VCaP (cell line): ENCODE results near the gene MYRIP.

Experiments used
- H3K27ac ChIP-seq: fragments of 450-650 bp; 2 replicates; pipeline ENCODE4 v1.5.1; 2017
- TF ChIP-seq, protein P1 (sequence below): fragments of 450-650 bp; conservative IDR thresholded peaks from 2 replicates; pipeline ENCODE4 v1.5.1; 2017; ENCODE audit warnings: mild to moderate bottlenecking, moderate library complexity

Gene MYRIP

DNA sequence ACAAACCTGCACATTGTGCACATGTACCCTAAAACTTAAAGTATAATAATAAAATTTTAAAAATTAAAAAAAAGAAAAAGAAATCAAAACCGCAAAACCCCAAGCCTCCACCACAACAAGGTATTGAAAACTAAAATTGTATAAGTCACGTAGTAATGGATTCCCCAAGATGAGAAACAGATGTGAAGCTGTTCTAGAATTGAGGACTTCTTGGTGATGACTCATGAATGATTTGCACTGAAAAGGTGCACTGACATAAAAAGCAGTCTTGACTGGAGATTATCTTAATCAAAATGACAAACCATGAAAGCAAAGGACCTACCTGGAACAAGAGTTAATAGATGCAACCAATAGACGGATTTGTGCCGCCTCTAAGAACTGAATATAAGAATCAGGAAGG lies 225.8 kb downstream of the MYRIP start:
- H3K27ac ChIP-seq, result no peak overlapping the region
- TF ChIP-seq, protein P1, sequence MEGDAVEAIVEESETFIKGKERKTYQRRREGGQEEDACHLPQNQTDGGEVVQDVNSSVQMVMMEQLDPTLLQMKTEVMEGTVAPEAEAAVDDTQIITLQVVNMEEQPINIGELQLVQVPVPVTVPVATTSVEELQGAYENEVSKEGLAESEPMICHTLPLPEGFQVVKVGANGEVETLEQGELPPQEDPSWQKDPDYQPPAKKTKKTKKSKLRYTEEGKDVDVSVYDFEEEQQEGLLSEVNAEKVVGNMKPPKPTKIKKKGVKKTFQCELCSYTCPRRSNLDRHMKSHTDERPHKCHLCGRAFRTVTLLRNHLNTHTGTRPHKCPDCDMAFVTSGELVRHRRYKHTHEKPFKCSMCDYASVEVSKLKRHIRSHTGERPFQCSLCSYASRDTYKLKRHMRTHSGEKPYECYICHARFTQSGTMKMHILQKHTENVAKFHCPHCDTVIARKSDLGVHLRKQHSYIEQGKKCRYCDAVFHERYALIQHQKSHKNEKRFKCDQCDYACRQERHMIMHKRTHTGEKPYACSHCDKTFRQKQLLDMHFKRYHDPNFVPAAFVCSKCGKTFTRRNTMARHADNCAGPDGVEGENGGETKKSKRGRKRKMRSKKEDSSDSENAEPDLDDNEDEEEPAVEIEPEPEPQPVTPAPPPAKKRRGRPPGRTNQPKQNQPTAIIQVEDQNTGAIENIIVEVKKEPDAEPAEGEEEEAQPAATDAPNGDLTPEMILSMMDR, result no peak

DNA sequence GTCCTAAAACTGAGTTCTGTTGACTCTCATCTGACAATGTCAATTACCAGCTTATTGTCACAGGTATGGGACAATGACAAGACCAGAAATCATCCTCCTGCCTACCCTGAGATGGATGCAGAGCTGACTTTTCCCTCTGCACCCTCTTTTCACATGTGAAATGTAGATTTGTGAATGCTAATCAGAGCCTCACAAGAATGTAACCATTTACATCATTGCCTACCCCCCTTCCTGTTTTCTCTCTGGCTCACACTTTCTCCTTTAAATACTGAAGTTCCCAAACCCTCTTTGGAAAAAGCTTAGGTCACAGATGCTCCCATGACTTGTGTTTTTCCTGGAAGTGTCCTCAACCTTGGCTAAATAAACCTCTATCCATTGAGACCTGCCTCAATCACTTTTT lies 228.2 kb downstream of the MYRIP start:
- no peak overlapping the region for H3K27ac ChIP-seq
- TF ChIP-seq, protein P1, result no peak

DNA sequence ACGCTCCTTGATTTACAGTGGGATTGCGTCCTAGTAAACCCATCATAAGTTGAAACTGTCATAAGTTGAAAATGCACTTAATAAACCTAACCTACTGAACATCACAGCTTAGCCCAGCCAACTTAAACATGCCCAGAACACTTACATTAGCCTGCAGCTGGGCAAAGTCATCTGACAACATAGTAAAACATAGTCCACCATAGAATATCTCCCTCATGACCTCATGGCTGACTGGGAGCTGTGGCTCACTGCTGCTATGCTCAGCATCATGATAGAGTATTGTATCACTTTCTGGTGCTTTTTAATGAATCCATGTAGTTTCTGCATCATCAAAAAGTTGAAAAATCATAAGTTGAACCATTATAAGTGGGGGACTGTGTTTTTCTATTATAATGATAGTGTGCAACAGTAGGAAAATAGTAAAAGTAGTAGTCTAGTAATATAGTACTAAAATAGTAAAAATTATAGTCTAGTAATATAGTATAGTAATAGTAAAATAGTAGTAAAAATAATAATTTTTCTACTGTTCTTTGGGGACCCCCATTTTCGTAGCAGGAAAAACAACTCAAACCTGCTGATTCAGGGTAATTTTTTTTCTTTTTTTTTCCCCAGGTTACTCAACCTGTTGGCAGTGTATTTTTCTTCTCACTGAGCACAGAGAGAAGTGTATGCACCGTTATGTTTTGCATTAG lies 233.5 kb downstream of the MYRIP start:
- H3K27ac ChIP-seq, result no peak overlapping the region
- TF ChIP-seq, protein P1, result no peak

DNA sequence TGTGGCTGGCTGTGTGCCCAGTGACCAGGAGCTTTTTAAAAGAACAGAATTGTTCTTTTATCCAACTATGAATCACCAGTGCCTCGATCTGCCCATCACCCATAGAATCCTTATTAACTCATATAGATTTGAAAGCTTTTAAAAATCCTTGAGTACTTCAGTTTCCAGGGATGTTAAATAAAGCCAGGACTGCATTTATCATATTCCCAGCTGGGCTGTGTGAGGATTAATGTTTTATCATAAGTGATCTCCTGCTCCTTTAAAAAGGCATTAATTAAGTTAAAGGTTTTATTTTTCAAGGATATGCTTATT lies 234.0 kb downstream of the MYRIP start:
- H3K27ac ChIP-seq, result no peak overlapping the region
- TF ChIP-seq, protein P1, result no peak

DNA sequence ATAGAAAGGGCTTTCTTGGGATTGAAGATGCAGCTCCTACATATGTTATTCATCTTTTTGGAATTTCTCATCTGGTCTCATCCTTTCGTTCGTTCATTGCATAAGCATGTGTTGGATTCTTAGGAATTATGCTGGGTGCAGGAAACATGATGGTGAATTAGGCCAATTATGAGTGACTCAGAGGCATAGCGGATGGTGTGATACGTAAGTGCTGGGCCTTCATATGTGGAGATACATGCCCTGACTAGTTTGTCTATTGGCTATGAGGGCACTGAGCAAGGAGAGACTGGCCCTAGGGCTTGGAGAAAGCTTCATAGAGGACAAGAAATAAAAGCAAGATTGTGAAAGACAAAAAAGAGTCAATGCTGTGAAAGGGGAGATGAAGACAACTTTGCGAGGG lies 235.1 kb downstream of the MYRIP start:
- TF ChIP-seq, protein P1, result no peak
- no peak overlapping the region for H3K27ac ChIP-seq

DNA sequence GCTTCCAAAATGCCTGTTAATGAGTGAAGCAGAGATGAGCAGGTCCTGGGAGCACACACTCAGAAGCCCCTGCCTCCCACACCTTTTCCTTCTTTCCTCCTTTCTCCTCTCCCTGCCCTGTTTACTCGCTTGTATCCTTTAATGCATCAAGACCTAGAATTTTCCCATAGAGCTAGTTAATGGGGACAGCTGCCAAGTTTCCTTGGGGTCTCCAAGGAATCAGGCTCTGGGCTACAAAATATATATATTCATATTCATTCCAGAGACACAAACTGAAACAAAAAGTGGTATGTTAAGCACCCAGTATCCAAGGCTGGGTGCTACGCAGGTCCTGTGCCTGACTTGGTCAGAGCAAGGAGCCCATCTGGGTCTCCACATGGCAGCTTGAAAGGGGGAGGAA lies 235.6 kb downstream of the MYRIP start:
- no peak overlapping the region for H3K27ac ChIP-seq
- TF ChIP-seq, protein P1, result no peak

DNA sequence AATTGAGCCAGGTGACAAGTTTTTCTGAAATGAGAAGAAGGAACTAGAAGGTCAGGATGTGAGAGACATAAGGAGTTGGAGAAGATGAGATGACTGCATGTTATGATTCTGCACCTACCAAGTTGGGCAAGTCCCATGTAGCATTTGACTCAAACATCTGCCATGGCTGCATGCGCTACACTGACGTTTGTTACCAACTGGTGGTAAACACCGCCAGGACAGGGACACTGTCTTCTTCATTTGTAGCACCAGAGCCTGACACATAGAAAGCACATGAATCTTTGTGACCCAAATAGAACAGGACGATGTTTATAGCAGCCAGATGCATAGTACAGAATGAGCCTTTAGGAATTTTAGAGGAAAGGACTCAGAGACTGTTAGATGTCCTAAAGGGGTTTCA lies 236.7 kb downstream of the MYRIP start:
- H3K27ac ChIP-seq, result no peak overlapping the region
- TF ChIP-seq, protein P1, result no peak

DNA sequence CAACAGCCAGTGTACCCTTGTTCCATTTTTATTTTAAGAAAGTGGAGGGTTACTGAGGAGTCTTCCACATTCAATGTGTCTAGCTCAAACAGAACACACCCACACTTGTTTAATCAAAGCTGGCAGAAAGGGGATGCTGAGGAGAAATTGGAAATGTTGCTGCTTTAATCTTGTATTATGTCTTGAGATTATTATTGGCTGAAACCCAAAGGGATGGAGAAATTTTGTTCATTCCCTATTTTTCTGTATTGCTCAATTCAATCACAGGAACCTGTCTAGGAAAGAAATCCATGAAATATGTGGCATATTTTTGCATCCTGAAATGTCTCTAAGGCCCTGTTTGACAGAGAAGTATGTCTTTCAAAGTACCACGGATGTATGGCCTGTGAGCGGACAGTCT lies 238.0 kb downstream of the MYRIP start:
- no peak overlapping the region for H3K27ac ChIP-seq
- TF ChIP-seq, protein P1, result no peak
